Measurements from ENCODE around the gene CYBC1.

CYBC1 gene

GRCh38 chr17:82399601-82400101 is 50.9 kb downstream of the CYBC1 start:
- Histone ChIP-seq H3K9me3 (ENCODE audit: insufficient read depth, low read length) (no peaks in the 10 kb centered on the region), H3K36me3 (ENCODE audit: insufficient read depth, insufficient read length, low read length) (peaks cover 34% of the 10 kb centered on the region), H3K9ac (ENCODE audit: insufficient read length, low read depth) (peak overlapping the region; percentile 15), H3K27me3 (ENCODE audit: insufficient read depth, insufficient read length) (no peaks in the 10 kb centered on the region), H3K4me3 (ENCODE audit: insufficient read length, low read depth) (no peak overlapping the region), H3K4me1 (ENCODE audit: insufficient read depth, insufficient read length) (no peaks in the 10 kb centered on the region)
- DNase-seq (ENCODE audit: low read depth, low spot score) = no peak
- TF ChIP-seq SUZ12 (IDR thresholded peaks at IDR 0.05; ENCODE audit: extremely low read depth, insufficient read depth, insufficient read length) (no peak), YY1 (IDR thresholded peaks at IDR 0.05; ENCODE audit: insufficient read depth, insufficient read length) (no peak), ZNF274 (IDR thresholded peaks at IDR 0.05; ENCODE audit: low read depth, low read length) (no peak)

DNA sequence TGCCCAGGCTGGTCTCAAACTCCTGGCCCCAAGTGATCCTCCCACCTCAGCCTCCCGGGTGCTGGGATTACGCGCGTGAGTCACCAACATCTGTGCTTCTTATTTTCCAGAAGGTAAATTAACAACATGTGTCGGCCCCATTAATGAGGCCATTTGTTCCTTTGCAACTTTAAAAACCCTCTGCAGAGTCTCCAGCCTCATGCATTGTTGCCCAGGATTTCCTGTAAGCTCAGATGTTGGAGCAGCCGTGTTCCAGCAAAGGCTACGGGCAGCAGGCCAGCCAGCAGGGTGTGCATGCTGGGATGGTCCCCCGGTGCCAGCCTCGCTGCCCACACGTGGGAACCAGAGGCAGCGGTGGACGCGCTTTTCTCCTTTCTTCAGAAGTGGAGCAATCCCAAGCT is 51.5 kb downstream of the CYBC1 start:
- Histone ChIP-seq H3K4me1 (ENCODE audit: insufficient read depth, insufficient read length) (no peaks in the 10 kb centered on the region), H3K4me3 (ENCODE audit: insufficient read length, low read depth) (no peak overlapping the region), H3K36me3 (ENCODE audit: insufficient read depth, insufficient read length, low read length) (peaks cover 35% of the 10 kb centered on the region), H3K27me3 (ENCODE audit: insufficient read depth, insufficient read length) (no peaks in the 10 kb centered on the region), H3K9ac (ENCODE audit: insufficient read length, low read depth) (no peak overlapping the region), H3K9me3 (ENCODE audit: insufficient read depth, low read length) (no peaks in the 10 kb centered on the region)
- TF ChIP-seq YY1 (IDR thresholded peaks at IDR 0.05; ENCODE audit: insufficient read depth, insufficient read length) (no peak), ZNF274 (IDR thresholded peaks at IDR 0.05; ENCODE audit: low read depth, low read length) (no peak), SUZ12 (IDR thresholded peaks at IDR 0.05; ENCODE audit: extremely low read depth, insufficient read depth, insufficient read length) (no peak)
- no peak for DNase-seq (ENCODE audit: low read depth, low spot score)

GRCh38 chr17:82397449-82398335 is 52.9 kb downstream of the CYBC1 start:
- no peak overlapping the region for H3K4me3 ChIP-seq (ENCODE audit: insufficient read length, low read depth)
- DNase-seq (ENCODE audit: low read depth, low spot score) = no peak
- TF ChIP-seq YY1 (IDR thresholded peaks at IDR 0.05; ENCODE audit: insufficient read depth, insufficient read length) (no peak), ZNF274 (IDR thresholded peaks at IDR 0.05; ENCODE audit: low read depth, low read length) (no peak), SUZ12 (IDR thresholded peaks at IDR 0.05; ENCODE audit: extremely low read depth, insufficient read depth, insufficient read length) (no peak)
- no peaks in the 10 kb centered on the region for H3K9me3 ChIP-seq (ENCODE audit: insufficient read depth, low read length)
- H3K36me3 ChIP-seq (ENCODE audit: insufficient read depth, insufficient read length, low read length) = peaks cover 33% of the 10 kb centered on the region
- no peaks in the 10 kb centered on the region for H3K27me3 ChIP-seq (ENCODE audit: insufficient read depth, insufficient read length)
- H3K9ac ChIP-seq (ENCODE audit: insufficient read length, low read depth) = no peak overlapping the region
- no peaks in the 10 kb centered on the region for H3K4me1 ChIP-seq (ENCODE audit: insufficient read depth, insufficient read length)

GRCh38 chr17:82396601-82397435 is 53.7 kb downstream of the CYBC1 start:
- Histone ChIP-seq H3K4me3 (ENCODE audit: insufficient read length, low read depth) (no peak overlapping the region), H3K9me3 (ENCODE audit: insufficient read depth, low read length) (no peaks in the 10 kb centered on the region), H3K9ac (ENCODE audit: insufficient read length, low read depth) (peak overlapping the region; percentile 24), H3K36me3 (ENCODE audit: insufficient read depth, insufficient read length, low read length) (peaks cover 39% of the 10 kb centered on the region), H3K27me3 (ENCODE audit: insufficient read depth, insufficient read length) (no peaks in the 10 kb centered on the region), H3K4me1 (ENCODE audit: insufficient read depth, insufficient read length) (no peaks in the 10 kb centered on the region)
- no peak for TF ChIP-seq ZNF274 (IDR thresholded peaks at IDR 0.05; ENCODE audit: low read depth, low read length)
- no peak for TF ChIP-seq YY1 (IDR thresholded peaks at IDR 0.05; ENCODE audit: insufficient read depth, insufficient read length)
- TF ChIP-seq SUZ12 (IDR thresholded peaks at IDR 0.05; ENCODE audit: extremely low read depth, insufficient read depth, insufficient read length) = no peak
- no peak for DNase-seq (ENCODE audit: low read depth, low spot score)

DNA sequence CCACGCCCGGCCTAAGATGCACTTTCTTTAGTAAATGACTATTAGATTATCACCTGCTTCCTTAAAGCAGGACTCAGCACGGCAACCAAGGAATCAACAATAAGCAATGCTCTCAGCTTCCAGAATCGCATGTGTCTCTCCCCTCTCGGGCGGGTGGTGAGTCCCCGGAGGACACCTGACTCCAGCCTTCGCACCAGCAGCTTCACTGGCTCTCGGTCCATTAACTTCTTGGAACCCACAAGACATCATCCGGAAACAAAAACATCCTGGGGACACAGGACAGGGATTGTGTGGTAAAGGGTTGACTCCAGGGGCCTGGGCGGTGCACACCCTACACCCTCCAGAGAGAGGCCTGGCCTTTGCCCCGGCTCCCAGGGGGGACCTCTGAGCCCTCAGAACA is 56.3 kb downstream of the CYBC1 start:
- Histone ChIP-seq H3K9me3 (ENCODE audit: insufficient read depth, low read length) (no peaks in the 10 kb centered on the region), H3K4me3 (ENCODE audit: insufficient read length, low read depth) (no peak overlapping the region), H3K9ac (ENCODE audit: insufficient read length, low read depth) (no peak overlapping the region), H3K4me1 (ENCODE audit: insufficient read depth, insufficient read length) (no peaks in the 10 kb centered on the region), H3K36me3 (ENCODE audit: insufficient read depth, insufficient read length, low read length) (peaks cover 42% of the 10 kb centered on the region), H3K27me3 (ENCODE audit: insufficient read depth, insufficient read length) (no peaks in the 10 kb centered on the region)
- no peak for DNase-seq (ENCODE audit: low read depth, low spot score)
- no peak for TF ChIP-seq ZNF274 (IDR thresholded peaks at IDR 0.05; ENCODE audit: low read depth, low read length)
- no peak for TF ChIP-seq YY1 (IDR thresholded peaks at IDR 0.05; ENCODE audit: insufficient read depth, insufficient read length)
- no peak for TF ChIP-seq SUZ12 (IDR thresholded peaks at IDR 0.05; ENCODE audit: extremely low read depth, insufficient read depth, insufficient read length)

GRCh38 chr17:82392941-82393340 is 57.6 kb downstream of the CYBC1 start:
- H3K27me3 ChIP-seq (ENCODE audit: insufficient read depth, insufficient read length) = no peaks in the 10 kb centered on the region
- H3K36me3 ChIP-seq (ENCODE audit: insufficient read depth, insufficient read length, low read length) = peaks cover 37% of the 10 kb centered on the region
- DNase-seq (ENCODE audit: low read depth, low spot score) = no peak
- peaks cover 1% of the 10 kb centered on the region for H3K4me1 ChIP-seq (ENCODE audit: insufficient read depth, insufficient read length)
- no peak overlapping the region for H3K9ac ChIP-seq (ENCODE audit: insufficient read length, low read depth)
- no peaks in the 10 kb centered on the region for H3K9me3 ChIP-seq (ENCODE audit: insufficient read depth, low read length)
- TF ChIP-seq YY1 (IDR thresholded peaks at IDR 0.05; ENCODE audit: insufficient read depth, insufficient read length) (no peak), SUZ12 (IDR thresholded peaks at IDR 0.05; ENCODE audit: extremely low read depth, insufficient read depth, insufficient read length) (no peak), ZNF274 (IDR thresholded peaks at IDR 0.05; ENCODE audit: low read depth, low read length) (no peak)
- no peak overlapping the region for H3K4me3 ChIP-seq (ENCODE audit: insufficient read length, low read depth)

All from NT2/D1 (cell line).